ENCODE measurements around the gene STK26.
"Not testable (repeated sequence)": the region's sequence is repeated elsewhere in the genome, so short reads cannot be mapped to it uniquely, and the experiment has no call there.

The STK26 gene

DNA sequence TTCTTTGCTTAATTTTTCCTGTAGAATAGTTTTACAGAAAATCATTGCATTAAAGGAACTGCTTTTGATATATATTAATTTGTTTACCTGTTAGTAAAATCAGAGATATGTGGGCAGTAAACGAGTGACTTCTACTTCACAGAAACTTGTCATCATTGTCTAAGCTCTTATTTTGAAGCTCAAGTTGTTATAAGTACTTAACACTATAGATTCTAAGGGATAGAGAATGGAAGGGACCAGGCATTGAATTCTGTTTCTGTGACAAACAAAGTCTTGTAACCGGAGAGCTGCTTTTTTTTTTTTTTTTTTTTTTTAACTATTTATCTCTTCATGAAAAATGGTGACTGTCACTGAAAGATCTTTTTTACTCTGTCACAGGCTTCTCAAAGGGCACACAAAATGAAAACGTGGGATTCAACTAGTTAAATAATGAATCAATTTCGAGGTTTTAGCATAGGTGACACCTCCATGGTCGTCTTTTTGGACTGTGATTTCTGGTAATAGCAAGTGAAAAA lies 14.4 kb downstream of the STK26 start:
- no peak for DNase-seq (ENCODE audit: low spot score)

GRCh38 chrX:132040066-132040465 lies 17.0 kb downstream of the STK26 start:
- no peak for DNase-seq (ENCODE audit: low spot score)

DNA sequence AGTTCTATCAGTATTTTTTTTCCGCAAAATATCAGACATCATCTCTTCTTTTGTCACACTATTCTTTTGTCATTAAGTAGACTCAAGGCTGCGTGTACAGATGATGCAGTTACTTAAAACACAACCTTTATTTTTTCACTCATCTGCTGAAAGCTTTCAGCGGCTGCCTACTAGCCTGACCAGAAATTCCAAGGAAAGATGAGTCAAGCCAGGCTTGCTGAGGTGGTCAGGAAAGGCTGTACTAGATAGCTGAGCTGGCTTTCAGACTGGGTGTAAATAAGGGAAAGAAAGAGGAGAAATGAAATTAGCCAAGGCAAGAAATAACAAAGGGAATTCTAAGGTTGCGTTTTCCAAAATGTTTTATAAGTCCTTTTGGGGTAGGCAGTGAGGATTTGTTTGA lies 17.9 kb downstream of the STK26 start:
- DNase-seq (ENCODE audit: low spot score), result no peak

GRCh38 chrX:132043977-132044376 lies 20.9 kb downstream of the STK26 start:
- DNase-seq (ENCODE audit: low spot score), result no peak

- no peak for DNase-seq (ENCODE audit: low spot score)
Measured at GRCh38 chrX:132044953-132045352, 21.9 kb downstream of the STK26 start.

DNA sequence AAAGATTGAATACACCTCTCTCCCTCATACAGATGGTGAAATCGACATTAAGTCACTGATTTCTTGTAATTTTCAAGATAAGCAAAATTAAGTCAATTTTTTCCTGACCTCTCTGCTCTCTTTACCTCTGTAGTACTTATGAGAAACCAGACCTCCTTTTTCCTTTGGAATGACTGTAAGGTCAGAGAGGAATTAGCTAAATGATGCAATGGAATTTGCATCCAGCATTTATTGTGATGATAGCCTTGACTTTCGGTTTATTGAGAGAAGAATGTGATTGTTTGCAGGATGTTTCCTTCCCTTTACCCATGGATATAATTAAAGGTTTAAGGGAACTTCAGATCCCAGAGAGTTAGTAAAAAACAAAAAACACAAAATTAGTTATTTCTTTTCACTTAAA lies 22.4 kb downstream of the STK26 start:
- DNase-seq (ENCODE audit: low spot score), result no peak

DNA sequence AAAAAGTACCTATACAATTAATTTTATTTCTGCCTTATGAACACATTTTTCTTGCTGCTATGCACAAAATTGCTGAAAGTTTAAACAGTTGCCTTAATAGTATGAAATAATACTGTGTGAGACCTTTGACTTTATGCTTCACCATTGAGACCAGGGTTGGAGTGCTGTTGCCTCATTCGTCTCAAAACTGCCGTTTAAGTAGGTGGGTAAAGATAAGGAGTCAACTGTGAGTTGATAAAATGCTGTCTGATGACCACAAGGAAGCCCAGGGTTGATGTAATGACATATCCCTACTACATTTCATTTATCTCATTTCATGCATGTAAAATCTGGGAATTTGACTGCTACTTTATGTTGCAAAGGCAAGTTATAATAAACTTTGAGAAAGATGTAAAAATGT lies 23.4 kb downstream of the STK26 start:
- no peak for DNase-seq (ENCODE audit: low spot score)

DNA sequence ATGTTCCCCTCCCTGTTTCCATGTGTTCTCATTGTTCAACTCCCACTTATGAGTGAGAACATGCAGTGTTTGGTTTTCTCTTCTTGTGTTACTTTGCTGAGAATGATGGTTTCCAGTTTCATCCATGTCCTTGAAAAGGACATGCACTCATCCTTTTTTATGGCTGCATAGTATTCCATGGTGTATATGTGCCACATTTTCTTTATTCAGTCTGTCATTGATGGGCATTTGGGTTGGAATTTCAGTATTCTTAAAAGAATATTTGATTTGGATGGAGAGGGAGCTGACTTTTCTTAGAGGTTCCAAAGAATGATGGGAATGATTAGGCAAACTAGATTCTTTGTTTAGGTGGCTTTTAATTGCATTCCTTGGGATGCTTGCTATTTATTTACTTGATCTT lies 28.7 kb downstream of the STK26 start:
- not testable (repeated sequence) for DNase-seq (ENCODE audit: low spot score)

DNA sequence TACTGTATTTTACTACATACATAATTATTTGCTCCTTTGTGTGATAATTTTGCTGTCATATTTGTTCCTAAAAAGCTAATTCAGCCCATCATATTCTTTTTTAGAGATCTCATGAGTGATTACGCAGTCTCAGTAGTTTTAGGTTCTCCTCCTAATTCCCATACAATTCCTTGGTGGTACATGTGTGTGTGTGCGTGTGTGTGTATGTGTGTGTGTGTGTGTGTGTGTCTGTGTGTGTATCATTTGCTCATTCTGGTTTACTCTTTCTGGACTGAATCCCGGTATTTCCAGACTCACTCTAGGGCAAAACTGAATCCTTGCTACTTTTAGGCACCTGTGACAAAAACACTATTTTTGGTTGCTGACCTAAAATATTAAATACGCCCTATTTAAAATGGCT lies 34.9 kb downstream of the STK26 start:
- DNase-seq (ENCODE audit: low spot score), result no peak

DNA sequence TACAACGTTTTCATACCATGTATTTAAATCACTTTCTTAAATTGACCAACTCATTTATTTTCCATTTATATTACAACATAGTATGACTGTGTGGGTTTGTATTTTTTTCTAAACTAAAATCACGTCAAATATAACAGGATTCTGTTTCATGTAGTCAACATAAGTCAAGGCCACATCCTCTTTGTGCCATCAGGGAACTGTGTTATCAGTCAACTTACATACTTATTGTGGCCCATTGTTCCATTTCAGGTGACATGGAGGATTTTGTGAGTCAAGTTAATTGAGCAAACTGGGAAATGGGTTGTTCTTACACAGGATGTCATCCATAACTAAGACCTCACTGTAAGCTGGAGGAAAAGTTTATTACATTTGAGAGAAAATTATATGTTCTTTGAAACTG lies 35.9 kb downstream of the STK26 start:
- DNase-seq (ENCODE audit: low spot score), result no peak

DNA sequence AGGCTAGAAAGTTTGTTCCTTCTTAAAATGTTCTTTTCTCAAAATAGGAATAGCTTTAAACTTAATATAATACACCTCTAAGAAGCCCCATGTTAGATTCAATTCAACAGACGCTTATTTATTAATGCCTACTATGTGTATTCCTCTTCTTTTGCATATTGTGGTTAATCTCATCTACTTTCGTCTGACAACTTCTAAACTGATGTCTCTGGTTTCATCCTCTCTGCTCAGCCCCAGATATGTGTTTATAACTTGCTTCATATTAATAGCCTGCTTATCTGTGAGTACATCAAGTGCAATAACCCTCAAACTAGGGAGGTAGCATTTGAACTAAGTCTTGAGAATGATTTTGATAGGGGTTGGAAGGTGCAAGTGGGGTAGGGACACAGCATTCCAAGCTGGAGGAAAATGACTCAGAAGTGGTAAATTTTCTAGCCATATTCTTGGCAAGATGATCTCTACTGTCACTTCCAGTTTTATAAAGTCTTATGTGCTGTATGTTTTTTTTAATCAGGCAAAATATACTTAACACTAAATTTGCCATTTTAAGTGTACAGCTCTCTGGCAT lies 37.0 kb downstream of the STK26 start:
- DNase-seq (ENCODE audit: low spot score), result no peak

GRCh38 chrX:132063334-132063733 lies 40.2 kb downstream of the STK26 start:
- DNase-seq (ENCODE audit: low spot score), result no peak

DNA sequence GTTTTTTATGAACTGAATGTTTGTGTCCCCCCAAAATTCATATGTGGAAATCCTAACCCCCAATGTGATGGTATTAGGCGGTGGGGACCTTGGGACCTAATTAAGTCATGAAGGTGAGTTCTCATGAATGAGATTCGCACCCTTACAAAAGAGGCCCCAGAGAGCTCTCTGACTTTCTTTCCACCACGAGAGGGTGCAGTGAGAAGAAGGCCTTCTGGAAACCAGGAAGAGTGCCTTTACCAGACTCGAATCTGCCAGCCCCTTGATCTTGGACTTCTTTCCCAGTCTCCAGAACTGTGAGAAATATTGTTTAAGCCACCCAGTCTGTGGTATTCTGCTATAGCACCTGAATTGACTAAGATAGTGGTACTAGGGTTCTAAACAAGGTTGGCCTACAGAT lies 40.8 kb downstream of the STK26 start:
- DNase-seq (ENCODE audit: low spot score), result no peak

DNA sequence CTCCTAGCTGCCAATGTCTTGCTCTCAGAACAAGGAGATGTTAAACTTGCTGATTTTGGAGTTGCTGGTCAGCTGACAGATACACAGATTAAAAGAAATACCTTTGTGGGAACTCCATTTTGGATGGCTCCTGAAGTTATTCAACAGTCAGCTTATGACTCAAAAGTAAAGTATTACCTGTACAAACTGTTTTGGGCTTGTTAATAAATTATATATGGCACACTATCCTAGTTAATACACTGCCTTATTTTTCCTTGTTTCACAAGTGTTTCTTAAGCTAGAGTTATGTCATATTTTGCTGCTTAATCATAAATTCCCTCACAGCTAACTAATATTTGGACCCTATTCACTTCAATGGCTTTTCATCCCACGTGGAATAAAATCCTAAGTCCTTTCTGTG lies 45.3 kb downstream of the STK26 start:
- no peak for DNase-seq (ENCODE audit: low spot score)

- DNase-seq (ENCODE audit: low spot score), result no peak
Measured at GRCh38 chrX:132071254-132071653, 48.2 kb downstream of the STK26 start.

- DNase-seq (ENCODE audit: low spot score), result no peak
Measured at GRCh38 chrX:132077414-132077813, 54.3 kb downstream of the STK26 start.

DNA sequence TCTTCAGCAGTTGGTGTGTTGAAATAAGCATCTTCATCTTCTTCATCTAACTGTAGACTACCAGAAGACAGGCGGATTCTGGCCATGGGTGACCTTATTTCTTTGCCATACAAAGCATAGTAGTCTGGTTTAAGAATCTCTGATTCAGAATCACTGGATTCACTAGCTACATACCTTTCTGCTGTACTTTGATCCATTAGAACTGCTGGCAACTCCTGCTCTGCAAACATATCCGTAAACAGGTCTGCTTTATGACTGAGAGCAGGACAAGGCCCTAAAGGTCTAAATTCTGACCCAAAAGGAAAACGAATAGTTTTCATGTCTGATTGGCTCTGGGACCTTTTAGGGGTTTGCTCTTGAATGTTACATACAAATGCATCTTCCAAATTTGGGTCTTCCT lies 54.8 kb downstream of the STK26 start:
- no peak for DNase-seq (ENCODE audit: low spot score)

GRCh38 chrX:132085786-132086185 lies 62.7 kb downstream of the STK26 start:
- DNase-seq (ENCODE audit: low spot score), result no peak

- no peak for DNase-seq (ENCODE audit: low spot score)
Measured at GRCh38 chrX:132086672-132087071, 63.6 kb downstream of the STK26 start.

DNA sequence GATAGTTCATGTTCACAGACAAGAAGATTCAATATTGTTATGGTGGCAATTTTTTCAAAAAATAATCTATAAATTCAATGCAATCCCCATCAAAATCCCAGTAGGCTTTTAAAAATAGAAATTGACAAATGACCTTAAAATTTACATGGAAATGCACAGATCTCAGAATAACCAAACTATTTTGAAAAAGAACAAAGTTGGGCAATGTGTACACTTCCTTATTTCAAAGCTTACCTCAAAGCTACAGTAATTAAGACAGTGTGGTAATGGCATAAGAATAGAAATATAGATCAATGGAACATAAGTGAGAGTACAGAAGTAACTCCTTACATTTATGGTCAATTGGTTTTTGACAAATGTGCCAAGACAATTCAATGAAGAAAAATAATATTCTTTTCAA lies 65.8 kb downstream of the STK26 start:
- DNase-seq (ENCODE audit: low spot score), result no peak

GRCh38 chrX:132090403-132091159 lies 67.5 kb downstream of the STK26 start:
- DNase-seq (ENCODE audit: low spot score), result no peak

DNA sequence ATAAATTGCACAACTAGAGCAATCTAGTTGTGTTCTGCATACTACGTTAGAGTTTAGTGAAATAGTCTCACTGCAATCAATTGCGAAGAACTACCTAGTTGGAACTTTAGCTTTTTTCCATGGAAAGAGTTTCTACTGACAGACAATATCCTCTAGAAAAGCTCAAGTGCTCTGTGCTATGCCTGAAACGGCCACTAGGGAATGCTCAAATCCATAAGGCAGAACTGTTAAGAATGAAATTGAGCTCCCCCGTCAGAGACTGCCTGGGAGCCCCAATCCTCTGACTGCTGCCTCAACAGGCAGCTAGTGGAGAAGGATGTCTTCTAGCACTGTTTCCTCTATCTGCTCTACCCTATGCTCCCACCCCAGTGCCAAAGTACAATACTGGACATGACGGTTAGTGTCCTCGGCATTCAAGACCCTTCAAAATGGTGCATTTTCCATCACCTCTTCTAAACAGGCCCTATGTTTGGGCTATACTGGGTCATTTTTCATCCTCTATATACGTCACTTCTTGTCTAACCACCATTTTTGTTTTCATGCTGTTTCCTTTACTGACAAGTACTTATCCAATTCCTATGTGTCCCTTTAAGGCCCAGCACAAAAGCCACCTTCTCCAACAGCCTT lies 69.5 kb downstream of the STK26 start:
- DNase-seq (ENCODE audit: low spot score), result peak; percentile 11

- no peak for DNase-seq (ENCODE audit: low spot score)
Measured at GRCh38 chrX:132093239-132093860, 70.2 kb downstream of the STK26 start.
